GM12878 (cell line): ENCODE data around the gene TIGD2. TPM values are rescaled to one million over a fixed set of nuclear protein-coding genes. Genes with fewer than 3 reads are reported as not detected.

ENCODE experiments used
- ATAC-seq: fragments of 200-7000 bp; cut with Tn5 transposase; 3 replicates; pipeline ENCODE4 v1.9.1; 2020; ENCODE audit warnings: mild to moderate bottlenecking, moderate library complexity
- BruUV-seq: library from RNA; stranded (reverse); fragments of 400-500 nt; replicated peaks from 2 replicates; lab custom pipeline; 2021; lab: Mats Ljungman, UMichigan
- CTCF ChIA-PET: fragments of 300-600 bp; sonication (Branson Sonifier 250); formaldehyde crosslinking; extraction: SDS; loops from one replicate; lab custom pipeline; 2021; ENCODE audit warnings: inconsistent platforms; lab: Yijun Ruan, JAX
- POLR2A ChIA-PET: fragments of 350-600 bp; formaldehyde crosslinking; extraction: SDS; loops from one replicate; lab custom pipeline; 2021; ENCODE audit warnings: inconsistent platforms; lab: Charles Lee
- RAD21 ChIA-PET: fragments of 300-600 bp; sonication (Branson Sonifier 250); formaldehyde crosslinking; loops from one replicate; lab custom pipeline; 2023; ENCODE audit warnings: antibody characterized with exemption; ENCODE audit not compliant: unreplicated experiment; lab: Charles Lee
- SMC1A ChIA-PET: fragments of 300-600 bp; sonication (Branson Sonifier 250); formaldehyde crosslinking; loops from one replicate; lab custom pipeline; 2023; ENCODE audit not compliant: unreplicated experiment, uncharacterized antibody; lab: Charles Lee
- DNase-seq: peaks from one replicate; pipeline ENCODE4 v3.0.0-alpha.2; 2011; ENCODE audit warnings: low read depth, low spot score
- FAIRE-seq: peaks from 3 replicates; lab custom pipeline; 2011; peaks lifted over from hg19 to GRCh38; lab: Jason Lieb, UNC
- H2AFZ ChIP-seq: 2 replicates; pipeline ENCODE4 v1.6.0; 2011; ENCODE audit warnings: low read depth, low read length, control low read depth; ENCODE audit not compliant: control insufficient read depth
- H3K27ac ChIP-seq: 2 replicates; pipeline ENCODE4 v1.5.1; 2011; ENCODE audit warnings: control low read depth; ENCODE audit not compliant: control insufficient read depth, insufficient read depth
- H3K27me3 ChIP-seq, 2 experiments: replicated peaks in 1 of 2; 2 replicates each; pipeline versions ENCODE4 v1.6.0 to v1.6.1; 2011; ENCODE audit warnings: low read length in 1 of 2; ENCODE audit not compliant: control insufficient read depth in 2 of 2, insufficient read depth in 2 of 2
- H3K36me3 ChIP-seq, 2 experiments: 2 replicates each; pipeline ENCODE4 v1.5.1; 2011; ENCODE audit warnings: low read length in 1 of 2; ENCODE audit not compliant: control insufficient read depth in 2 of 2, insufficient read depth in 2 of 2
- H3K4me1 ChIP-seq: 2 replicates; pipeline ENCODE4 v1.6.1; 2011; ENCODE audit warnings: mild to moderate bottlenecking, low read length, moderate library complexity, mixed read lengths; ENCODE audit not compliant: control insufficient read depth, insufficient read depth
- H3K4me2 ChIP-seq: 2 replicates; pipeline ENCODE4 v1.6.0; 2011; ENCODE audit warnings: control low read depth; ENCODE audit not compliant: control insufficient read depth, insufficient read depth
- H3K4me3 ChIP-seq: fragments of 200-600 bp; sonication (generic); 2 replicates; pipeline ENCODE4 v1.5.1; 2016
- H3K79me2 ChIP-seq: 2 replicates; pipeline ENCODE4 v1.6.0; 2011; ENCODE audit warnings: low read length; ENCODE audit not compliant: control insufficient read depth, insufficient read depth
- H3K9ac ChIP-seq: 2 replicates; pipeline ENCODE4 v1.8.0; 2011; ENCODE audit warnings: low read length, control low read depth, mixed read lengths; ENCODE audit not compliant: control insufficient read depth, insufficient read depth
- H3K9me3 ChIP-seq: replicated peaks from 3 replicates; pipeline ENCODE4 v1.5.1; 2011; ENCODE audit warnings: mild to moderate bottlenecking, low read length; ENCODE audit not compliant: control insufficient read depth, insufficient read depth
- H4K20me1 ChIP-seq: 2 replicates; pipeline ENCODE4 v1.6.0; 2011; ENCODE audit not compliant: control insufficient read depth, insufficient read depth
- ASH2L ChIP-seq: fragments of 300-600, 200-600 bp; sonication (generic); IDR thresholded peaks from 2 replicates; pipeline ENCODE4 v1.6.1; 2017; ENCODE audit warnings: low read depth, mild to moderate bottlenecking, borderline replicate concordance
- CHD1 ChIP-seq: IDR thresholded peaks from 2 replicates; pipeline ENCODE4 v1.6.1; 2012; ENCODE audit warnings: low read depth, low read length, improper control_type of control experiment
- CREM ChIP-seq: IDR thresholded peaks from 2 replicates; pipeline ENCODE4 v1.6.1; 2014; ENCODE audit warnings: antibody characterized with exemption, low read depth
- FOS ChIP-seq: IDR thresholded peaks from 3 replicates; pipeline ENCODE4 v1.6.1; 2011; ENCODE audit warnings: borderline replicate concordance; ENCODE audit not compliant: insufficient read length; ENCODE audit errors: extremely low read depth
- JUNB ChIP-seq: IDR thresholded peaks from 2 replicates; pipeline ENCODE4 v1.6.1; 2016; ENCODE audit warnings: antibody characterized with exemption, mild to moderate bottlenecking
- MEF2A ChIP-seq: IDR thresholded peaks from 2 replicates; pipeline ENCODE4 v1.6.1; 2011; ENCODE audit warnings: low read depth, mild to moderate bottlenecking, low read length, moderate library complexity; ENCODE audit not compliant: insufficient read depth
- MXI1 ChIP-seq: fragments of 150-350 bp; IDR thresholded peaks from 2 replicates; pipeline ENCODE4 v1.6.1; 2011; ENCODE audit warnings: low read depth, mild to moderate bottlenecking, inconsistent platforms, low read length, improper control_type of control experiment
- NBN ChIP-seq: fragments of 450-650 bp; IDR thresholded peaks from 2 replicates; pipeline ENCODE4 v1.6.1; 2016
- YY1 ChIP-seq: IDR thresholded peaks from 2 replicates; pipeline ENCODE4 v1.6.1; 2011; ENCODE audit warnings: low read depth, mild to moderate bottlenecking, low read length
- ZNF24 ChIP-seq: fragments of 450-650 bp; IDR thresholded peaks from 2 replicates; pipeline ENCODE4 v1.6.1; 2017; ENCODE audit warnings: antibody characterized with exemption, mild to moderate bottlenecking
- ZNF274 ChIP-seq: IDR thresholded peaks from one replicate; pipeline ENCODE4 v1.8.0; 2011; ENCODE audit not compliant: insufficient read length, insufficient read depth
- WGBS: methylation state at CpG from one replicate; pipeline ENCODE4 v1.1.6; 2016; ENCODE audit warnings: low lambda C conversion rate; ENCODE audit not compliant: insufficient replicate concordance, insufficient coverage; ENCODE audit errors: missing lambda C conversion rate; 5-methylcytosine and 5-hydroxymethylcytosine counted together
- in situ Hi-C: fragments of 300-500 bp; cut with MboI; formaldehyde crosslinking; loops from 9 replicates; pipeline ENCODE4 v1.14.3; 2018; ENCODE audit warnings: mixed read lengths
- intact Hi-C: fragments of 100-400 bp; cut with micrococcal nuclease; formaldehyde crosslinking; loops from one replicate; pipeline ENCODE4 v1.14.2; 2022; ENCODE audit not compliant: unreplicated experiment
- polyA plus RNA-seq, 11 experiments: library from polyadenylated mRNA; depleted of rRNA in 4 of 11; unstranded in 6 of 11; stranded (reverse) in 5 of 11; fragments of >200 nt; fragmentation: Nextera tagmentation in 4 of 11; fragmentation: Illumina TruSeq in 1 of 11; extraction: Ambion mirVana in 4 of 11; extraction: Trizol in 1 of 11; gene quantifications; 1 replicate in 1 of 11; 2 replicates in 10 of 11; pipeline versions ENCODE4 v1.2.1 to v1.2.3, GENCODE V29; 2011 to 2016; ENCODE audit warnings: inconsistent platforms in 2 of 11, missing spikeins in 2 of 11, low read depth in 1 of 11
- total RNA-seq, 4 experiments: library from RNA; depleted of rRNA in 3 of 4; stranded (reverse); fragments of >200 nt in 3 of 4; fragmentation: Illumina TruSeq in 1 of 4; extraction: Trizol in 1 of 4; gene quantifications; 2 replicates each; pipeline versions ENCODE4 v1.2.1 to v1.2.3, GENCODE V29; 2013 to 2021
- TF ChIP-seq, protein P1 (sequence below): fragments of 150-350 bp; IDR thresholded peaks from 2 replicates; pipeline ENCODE4 v1.6.1; 2016; ENCODE audit warnings: low read depth, low read length

Gene TIGD2
- total and polyA plus RNA-seq, 10 of the 15 experiments (the other 5 are each of a cell fraction or from before 2014, with no cell fraction given), result 2.4 to 8.4 (median 5.0) TPM

GRCh38 chr4:89146196-89146595, 34.9 kb downstream of the TIGD2 start (continued):
- no peak for TF ChIP-seq ASH2L
- TF ChIP-seq YY1, result no peak
- no peak for TF ChIP-seq JUNB
- no peak for TF ChIP-seq CREM
- no peak for TF ChIP-seq NBN
- no peak for TF ChIP-seq CHD1
- no peak for TF ChIP-seq ZNF274
- TF ChIP-seq, all 136 proteins: peak for 0

- H3K79me2 ChIP-seq, result no peaks in the 10 kb centered on the region
- intact Hi-C loops, result no loop called here
- no peaks in the 10 kb centered on the region; the same call in 2 of the 3 replicates for H3K9me3 ChIP-seq
- ChIA-PET POLR2A (no interaction called here), RAD21 (interaction anchor here (0.5 kb wide), 1 partner anchor 192 kb away, joined by 3 read pairs; no protein-coding TSS in a partner anchor), SMC1A (interaction anchor here (0.8 to 3.3 kb wide), 7 partner anchors 10 to 72 kb away, joined by 3 to 14 read pairs (median 6); no protein-coding TSS in a partner anchor), CTCF (interaction anchor here (0.6 to 1.6 kb wide), 5 partner anchors 10 to 613 kb away, joined by 3 to 6 read pairs (median 4); no protein-coding TSS in a partner anchor)
- ATAC-seq (no peak), FAIRE-seq (no peak), DNase-seq (no peak)
- no peak overlapping the region for H3K4me2 ChIP-seq
- H3K4me3 ChIP-seq, result no peak overlapping the region
- no peaks in the 10 kb centered on the region for H3K4me1 ChIP-seq
- H3K36me3 ChIP-seq, result no peaks in the 10 kb centered on the region
- no TSS peak for BruUV-seq
- TF ChIP-seq ZNF24 (no peak), FOS (no peak), MXI1 (no peak), MEF2A (no peak)
- TF ChIP-seq, protein P1, sequence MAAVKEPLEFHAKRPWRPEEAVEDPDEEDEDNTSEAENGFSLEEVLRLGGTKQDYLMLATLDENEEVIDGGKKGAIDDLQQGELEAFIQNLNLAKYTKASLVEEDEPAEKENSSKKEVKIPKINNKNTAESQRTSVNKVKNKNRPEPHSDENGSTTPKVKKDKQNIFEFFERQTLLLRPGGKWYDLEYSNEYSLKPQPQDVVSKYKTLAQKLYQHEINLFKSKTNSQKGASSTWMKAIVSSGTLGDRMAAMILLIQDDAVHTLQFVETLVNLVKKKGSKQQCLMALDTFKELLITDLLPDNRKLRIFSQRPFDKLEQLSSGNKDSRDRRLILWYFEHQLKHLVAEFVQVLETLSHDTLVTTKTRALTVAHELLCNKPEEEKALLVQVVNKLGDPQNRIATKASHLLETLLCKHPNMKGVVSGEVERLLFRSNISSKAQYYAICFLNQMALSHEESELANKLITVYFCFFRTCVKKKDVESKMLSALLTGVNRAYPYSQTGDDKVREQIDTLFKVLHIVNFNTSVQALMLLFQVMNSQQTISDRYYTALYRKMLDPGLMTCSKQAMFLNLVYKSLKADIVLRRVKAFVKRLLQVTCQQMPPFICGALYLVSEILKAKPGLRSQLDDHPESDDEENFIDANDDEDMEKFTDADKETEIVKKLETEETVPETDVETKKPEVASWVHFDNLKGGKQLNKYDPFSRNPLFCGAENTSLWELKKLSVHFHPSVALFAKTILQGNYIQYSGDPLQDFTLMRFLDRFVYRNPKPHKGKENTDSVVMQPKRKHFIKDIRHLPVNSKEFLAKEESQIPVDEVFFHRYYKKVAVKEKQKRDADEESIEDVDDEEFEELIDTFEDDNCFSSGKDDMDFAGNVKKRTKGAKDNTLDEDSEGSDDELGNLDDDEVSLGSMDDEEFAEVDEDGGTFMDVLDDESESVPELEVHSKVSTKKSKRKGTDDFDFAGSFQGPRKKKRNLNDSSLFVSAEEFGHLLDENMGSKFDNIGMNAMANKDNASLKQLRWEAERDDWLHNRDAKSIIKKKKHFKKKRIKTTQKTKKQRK, result no peak
- in situ Hi-C loops, result no loop called here
- no peaks in the 10 kb centered on the region for H4K20me1 ChIP-seq
- H3K27ac ChIP-seq, result no peak overlapping the region
- H3K9ac ChIP-seq, result no peak overlapping the region
- 0% methylated on average over 2 of the region's 2 CpGs for WGBS
- no peak overlapping the region for H2AFZ ChIP-seq
- no peaks in the 10 kb centered on the region for H3K27me3 ChIP-seq
Observed at GRCh38 chr4:89152972-89153371, 41.6 kb downstream of the TIGD2 start.
